GM19468 (cell line): Measurements from ENCODE around the gene UBE2G2.

Experiments
- ATAC-seq: cut with Tn5 transposase; IDR thresholded peaks from one replicate; pipeline ENCODE4 v1.9.1; 2021; ENCODE audit warnings: mild to moderate bottlenecking, moderate library complexity, moderate number of reproducible peaks; ENCODE audit not compliant: unreplicated experiment; ENCODE audit errors: extremely low read depth

The UBE2G2 gene

DNA sequence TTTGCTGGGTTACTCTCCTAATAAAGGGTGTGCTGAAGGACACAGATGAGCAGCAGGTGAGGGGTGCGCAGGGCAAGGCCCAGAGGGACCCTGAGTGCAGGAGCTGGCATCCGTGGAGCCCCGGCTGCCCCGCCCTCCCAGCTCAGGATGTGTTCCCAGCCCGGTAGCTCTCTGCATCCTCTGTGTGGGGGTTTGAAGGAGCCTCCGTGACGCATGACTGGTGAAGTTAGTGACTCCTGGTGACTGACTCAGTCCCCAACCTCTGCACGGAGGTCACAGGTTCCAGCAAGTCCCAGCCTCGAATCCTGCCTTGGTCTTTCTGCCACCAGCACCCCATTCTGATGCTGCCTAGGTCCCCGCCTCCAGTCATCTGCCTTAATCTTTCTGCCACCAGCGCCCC is 68.7 kb downstream of the UBE2G2 start:
- ATAC-seq = no peak

DNA sequence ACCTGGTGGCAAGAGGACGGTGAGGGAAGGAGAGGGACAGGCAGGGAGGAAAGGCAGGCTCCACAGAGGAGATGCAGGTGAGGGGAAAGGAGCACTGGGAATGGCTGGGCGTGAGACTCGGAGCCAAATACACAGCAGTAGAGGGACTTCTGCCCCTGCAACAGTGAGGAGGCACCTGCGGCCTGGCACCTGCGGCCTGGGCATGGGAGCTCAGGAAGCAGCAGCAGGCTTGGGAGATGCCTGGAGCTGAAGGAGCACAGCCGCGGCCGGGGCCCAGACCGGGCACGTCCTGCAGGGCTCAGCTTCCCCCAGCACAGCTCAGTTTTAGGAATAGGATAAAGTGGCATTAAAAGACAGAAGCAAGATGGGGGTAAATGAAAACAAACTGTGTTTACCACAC is 69.4 kb downstream of the UBE2G2 start:
- ATAC-seq = no peak

DNA sequence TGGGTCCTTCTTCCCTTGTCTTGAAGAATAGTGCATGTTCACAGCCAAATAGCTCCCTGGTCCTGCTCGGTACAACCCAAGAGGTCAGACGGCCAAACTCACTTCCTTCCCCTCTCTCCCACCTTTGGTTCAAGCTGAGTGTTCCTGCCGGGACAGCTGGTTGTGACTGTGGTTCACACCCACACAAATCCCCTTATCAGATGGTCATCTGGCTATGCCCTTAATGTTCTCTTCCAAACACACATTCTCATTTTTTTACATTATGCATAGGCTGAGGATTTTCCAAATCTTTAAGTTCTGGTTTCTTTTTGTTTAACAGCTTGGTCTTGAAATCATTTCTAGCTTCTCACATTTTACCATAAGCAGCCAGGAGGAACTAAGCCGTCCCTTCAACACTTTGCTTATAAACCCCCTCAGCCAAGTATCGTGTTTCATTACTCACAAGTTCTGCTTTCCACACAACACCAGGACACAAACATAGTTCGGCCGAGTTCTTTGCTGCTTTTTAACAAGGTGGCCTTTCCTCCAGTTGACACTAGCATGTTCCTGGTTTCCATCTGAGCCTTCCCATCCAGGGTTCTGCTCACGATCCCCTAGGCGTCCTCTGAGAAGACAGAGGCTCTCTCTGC is 70.6 kb downstream of the UBE2G2 start:
- ATAC-seq = no peak

DNA sequence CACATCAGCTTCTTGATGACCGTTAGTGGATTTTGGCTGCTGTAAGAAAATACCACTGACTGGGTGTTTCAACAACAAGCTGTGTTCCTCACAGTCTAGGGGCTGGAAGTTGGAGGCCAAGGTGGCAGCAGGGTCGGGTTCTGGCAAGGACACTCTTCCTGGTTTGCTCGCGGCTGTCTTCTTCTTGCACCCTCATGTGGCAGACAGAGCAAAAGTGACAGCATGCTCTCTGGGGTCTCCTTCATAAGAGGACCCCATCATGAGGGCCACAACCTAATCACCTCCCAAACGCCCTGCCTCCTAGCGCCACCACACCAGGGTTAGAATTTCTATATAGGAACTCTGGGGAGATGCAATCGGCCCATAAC is 71.6 kb downstream of the UBE2G2 start:
- no peak for ATAC-seq

DNA sequence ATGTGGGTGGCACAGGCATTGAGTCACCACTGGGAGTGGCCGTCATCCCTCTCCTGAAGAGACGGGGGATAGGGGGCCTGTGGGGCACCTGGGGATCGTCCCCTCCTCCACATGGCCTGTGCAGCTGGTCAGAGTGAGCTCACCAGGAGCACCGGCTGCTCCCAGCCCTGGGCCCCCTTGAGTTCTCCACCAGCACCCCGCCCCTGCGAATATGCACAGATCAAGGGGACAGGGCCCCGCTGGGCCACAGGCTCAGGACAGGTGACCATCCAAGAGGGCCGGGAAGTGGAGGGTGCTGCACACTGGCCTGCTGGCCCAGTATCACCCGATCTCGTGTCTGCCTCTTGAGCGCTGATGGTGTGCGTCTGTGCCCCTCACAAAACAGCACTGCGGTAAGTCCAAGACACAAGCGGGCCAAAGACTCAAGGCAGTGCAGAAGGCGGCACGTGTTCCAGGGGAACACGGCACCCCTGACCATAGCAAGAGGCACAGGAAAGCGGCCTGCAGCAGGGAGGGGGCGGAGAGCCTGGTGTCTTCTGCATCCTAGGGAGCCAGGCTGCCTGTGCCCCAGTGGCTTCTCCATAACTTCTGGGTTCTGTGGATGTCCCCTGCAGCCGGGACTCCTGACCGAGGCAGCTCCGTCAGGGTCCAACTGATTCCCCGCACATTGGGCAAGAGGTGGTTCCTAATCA is 72.1 kb downstream of the UBE2G2 start:
- no peak for ATAC-seq

DNA sequence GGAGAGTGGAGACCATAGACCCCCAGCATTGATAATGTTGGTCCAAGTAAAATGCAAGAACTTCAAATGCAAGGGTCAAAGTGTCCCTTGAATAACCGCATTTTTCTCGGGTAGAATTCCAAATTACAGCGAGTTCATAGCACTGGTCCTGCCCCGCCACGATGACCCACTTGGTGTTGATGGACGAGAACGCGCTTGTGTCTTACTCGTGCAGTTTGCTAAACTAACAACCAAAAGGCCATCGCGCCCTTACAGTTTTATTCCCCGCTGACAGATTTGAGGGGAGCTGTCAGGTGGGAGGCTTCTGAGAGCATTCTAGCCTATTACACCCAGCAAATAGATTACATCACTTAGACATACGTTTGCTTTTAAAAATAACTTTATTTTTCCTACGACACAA is 72.9 kb downstream of the UBE2G2 start:
- ATAC-seq = no peak

DNA sequence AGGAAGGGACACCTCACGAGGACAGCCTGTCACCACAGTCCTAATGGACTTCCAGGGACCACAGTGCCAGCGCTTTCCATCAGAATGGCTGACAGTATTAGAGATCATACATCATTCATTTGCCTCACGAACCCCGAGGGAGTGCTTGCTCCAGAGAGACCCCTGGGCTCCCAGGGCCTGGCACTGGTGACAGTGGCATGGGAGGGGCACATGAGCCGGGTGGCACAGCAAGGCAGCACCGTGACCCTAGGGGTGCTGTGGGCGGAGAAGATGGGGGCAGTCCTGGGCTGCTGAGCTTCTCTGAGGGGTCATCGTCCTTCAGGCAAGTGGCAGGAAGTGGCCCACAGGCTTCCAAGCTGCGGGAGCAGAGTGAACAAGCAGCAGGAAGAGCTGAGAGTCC is 73.9 kb downstream of the UBE2G2 start:
- ATAC-seq = no peak

DNA sequence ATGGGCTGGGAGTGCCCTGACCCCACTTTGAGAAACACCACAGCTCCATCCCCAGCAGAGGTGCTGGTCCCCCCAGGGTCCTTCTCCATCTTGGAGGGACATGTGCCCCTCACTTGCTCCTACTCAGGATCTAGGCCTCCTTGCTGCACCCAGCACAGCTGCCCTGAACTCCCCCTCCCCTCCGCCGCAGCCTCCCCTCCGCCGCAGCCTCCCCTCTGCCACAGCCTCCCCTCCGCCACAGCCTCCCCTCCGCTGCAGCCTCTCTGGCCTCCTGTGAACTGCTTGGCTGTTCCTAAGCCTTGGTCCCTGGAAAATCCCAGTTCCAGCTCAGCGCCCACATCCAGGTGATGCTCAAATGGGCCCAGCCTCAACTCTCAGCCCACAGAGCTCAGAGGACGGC is 74.3 kb downstream of the UBE2G2 start:
- no peak for ATAC-seq

DNA sequence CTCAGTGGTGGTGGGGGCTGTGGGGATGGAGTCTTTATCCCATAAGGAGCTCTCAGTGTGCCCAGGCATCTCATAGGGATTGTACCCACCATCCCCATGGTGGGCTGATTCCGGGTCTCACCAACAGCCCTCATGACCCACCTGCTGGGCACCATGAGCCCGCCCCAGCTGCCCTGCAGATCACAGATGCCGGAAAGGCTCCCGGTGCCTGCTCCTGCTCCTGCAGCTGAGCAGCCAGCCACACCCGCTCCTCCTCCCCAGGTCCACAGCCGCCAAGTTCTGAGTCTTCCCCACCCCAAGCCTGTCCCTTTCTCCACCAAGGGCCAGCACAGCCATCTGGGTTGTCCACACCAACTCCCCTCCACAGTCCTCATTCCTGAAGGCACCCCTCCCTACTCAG is 74.8 kb downstream of the UBE2G2 start:
- ATAC-seq = no peak

DNA sequence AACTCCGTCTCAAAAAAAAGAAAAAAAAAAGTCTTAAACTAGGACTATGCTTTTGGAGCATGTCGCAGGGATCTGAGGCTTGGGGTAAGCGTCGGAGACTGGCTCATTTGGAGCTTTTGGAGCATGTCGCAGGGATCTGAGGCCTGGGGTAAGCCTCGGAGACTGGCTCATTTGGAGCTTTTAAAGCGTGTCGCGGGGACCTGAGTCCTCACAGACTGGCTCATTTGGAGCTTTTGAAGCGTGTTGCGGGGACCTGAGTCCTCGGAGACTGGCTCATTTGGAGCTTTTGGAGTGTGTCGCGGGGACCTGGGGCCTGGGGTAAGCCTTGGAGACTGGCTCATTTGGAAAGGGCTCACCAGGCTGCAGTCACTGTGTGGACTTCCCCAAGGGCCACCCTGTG is 76.7 kb downstream of the UBE2G2 start:
- no peak for ATAC-seq

DNA sequence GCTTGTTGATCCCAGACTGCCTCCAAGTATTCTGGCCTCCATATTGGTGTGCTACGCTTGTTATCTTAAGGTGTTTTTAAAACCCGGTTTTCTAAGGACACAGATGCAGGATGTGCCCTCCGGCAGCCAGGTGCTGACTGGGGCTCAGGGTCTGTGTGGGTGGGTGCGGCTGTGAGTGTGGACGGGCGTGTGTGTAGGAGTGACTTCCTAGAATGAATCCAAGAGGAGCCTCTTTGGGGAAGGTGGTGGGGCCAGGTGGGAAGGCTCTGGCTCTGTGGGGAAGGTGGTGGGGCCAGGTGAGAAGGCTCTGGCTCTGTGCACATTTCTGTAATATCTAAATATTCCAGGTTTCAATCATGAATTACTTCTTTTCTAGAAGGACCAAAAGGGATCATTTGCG is 77.4 kb downstream of the UBE2G2 start:
- no peak for ATAC-seq

DNA sequence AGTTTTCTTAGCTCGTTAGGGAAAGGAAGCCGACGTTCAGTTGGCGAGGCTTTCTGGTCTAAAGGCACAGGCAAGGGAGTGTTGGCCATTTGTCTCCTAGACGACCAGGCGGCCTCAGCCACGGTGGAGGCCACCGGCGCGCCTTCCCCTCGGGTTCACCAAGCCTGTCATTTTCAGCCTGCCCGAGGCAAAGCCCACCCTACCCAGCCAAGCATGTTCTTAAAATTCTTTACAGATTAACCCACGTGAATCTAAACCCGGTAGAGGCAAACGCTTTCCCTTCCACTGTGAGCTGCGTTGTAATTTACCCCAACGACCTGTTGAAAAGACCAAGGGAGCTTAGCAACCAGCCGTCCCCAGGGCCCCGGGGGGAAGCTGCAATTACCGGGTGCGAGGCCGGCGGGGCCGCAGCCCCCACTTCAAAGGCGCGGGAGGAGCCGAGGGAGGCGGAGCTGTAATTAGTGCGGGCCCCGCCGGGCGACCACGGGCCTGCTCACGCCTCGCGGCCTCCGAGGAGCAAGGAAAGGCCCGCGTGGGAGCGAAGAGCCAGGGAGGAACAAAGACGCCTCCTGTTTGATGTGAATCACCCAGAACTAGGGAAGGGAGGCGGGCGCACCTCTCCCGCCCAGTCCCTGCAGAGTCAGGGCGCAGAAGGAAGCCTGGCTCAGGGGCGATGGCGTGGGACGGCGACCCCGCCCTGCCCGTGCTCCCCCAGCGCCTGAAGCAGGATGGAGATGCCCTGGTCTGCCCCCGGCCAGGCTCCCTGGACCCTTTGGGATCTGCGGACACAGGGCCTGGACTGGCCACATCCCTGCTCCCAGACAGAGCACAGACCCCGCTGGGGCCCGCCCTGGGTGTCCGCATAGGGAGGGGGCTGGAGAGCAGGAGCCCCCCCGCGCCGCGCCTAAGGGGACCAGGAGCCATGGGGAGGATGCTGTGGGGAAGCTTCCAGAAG is 78.2 kb downstream of the UBE2G2 start:
- no peak for ATAC-seq

DNA sequence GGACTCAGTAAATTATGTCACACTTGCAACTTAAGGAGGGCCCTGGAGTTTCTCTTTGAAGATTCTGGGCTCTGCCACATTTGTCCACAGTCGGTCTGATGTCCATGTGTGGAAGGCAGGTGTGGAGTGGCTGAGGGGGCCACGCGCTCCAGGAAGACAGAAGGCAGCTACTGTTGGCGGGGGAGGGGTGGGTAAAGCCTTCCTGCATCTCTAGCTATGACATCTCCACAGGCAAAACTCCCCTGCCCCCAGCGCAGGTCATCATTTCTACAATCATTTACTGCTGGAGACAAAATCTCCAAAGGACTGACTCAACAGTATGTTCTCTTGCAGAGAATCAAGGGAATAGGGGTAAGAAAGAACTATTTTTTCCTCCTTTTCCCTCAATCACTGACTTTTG is 78.9 kb downstream of the UBE2G2 start:
- no peak for ATAC-seq

DNA sequence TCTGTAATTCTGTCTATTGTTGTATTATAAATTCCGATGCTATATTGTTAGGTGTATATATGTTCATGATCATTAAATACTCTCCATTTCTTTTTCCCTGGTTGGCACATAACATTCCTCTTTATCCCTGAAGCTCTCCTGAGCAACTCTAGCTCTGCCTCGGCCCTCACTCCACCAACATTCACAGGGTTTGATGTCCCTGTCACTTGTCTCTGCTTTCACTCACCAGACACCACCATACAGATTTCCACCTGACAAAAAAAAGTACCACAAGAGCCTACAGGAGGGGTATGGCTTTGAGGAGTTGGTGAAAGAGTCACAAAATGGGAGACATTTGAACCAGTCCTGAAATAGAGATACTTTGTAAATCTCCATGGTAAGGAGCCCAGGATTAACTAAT is 81.5 kb downstream of the UBE2G2 start:
- ATAC-seq = no peak
